ENCODE measurements around the gene GHRHR.

GHRHR gene

DNA sequence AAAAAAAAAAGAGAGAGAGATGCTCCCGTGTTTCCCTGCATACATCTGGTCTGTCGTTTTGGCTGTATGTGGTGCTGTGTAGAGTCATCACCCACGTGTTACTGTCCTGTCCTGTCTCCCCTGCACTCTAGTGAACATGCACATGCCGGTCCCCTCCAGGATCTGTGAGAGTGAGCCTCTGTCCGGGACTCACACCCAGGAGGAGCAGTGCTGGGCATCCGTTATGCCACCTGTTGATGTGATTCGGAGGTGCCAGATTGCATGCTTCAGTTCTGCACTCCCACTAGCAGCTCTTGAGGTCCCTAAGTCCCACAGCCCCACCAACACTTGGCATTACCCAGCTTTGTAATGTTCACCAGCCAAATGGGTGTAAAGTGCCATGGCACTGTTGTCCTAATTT, 16.4 kb downstream of the GHRHR start:
- intact Hi-C loops (cut with DNase I): no loop called here
- no peak for DNase-seq

DNA sequence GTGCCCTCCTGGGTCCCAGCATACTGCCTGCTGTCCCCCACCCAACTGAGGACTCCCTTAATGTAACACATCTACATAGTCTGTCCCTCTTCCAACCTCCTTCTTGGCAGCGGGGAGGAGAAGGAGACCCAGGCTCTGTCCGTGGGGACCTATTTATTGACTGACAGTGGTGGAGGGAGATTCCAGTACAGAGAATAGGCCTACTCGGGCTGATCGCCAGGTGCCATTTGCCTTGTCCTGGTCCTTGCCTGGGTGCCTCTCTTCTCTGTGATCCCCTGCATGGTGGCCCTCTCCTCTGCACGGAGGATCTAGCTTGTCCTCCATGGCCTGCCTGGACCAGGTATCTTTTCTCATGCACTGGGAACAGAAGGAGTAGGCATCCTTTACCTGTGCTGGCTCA, 17.0 kb downstream of the GHRHR start:
- intact Hi-C loops (cut with DNase I): no loop called here
- peak in 1 of 10 donors; percentile 0 for DNase-seq

DNA sequence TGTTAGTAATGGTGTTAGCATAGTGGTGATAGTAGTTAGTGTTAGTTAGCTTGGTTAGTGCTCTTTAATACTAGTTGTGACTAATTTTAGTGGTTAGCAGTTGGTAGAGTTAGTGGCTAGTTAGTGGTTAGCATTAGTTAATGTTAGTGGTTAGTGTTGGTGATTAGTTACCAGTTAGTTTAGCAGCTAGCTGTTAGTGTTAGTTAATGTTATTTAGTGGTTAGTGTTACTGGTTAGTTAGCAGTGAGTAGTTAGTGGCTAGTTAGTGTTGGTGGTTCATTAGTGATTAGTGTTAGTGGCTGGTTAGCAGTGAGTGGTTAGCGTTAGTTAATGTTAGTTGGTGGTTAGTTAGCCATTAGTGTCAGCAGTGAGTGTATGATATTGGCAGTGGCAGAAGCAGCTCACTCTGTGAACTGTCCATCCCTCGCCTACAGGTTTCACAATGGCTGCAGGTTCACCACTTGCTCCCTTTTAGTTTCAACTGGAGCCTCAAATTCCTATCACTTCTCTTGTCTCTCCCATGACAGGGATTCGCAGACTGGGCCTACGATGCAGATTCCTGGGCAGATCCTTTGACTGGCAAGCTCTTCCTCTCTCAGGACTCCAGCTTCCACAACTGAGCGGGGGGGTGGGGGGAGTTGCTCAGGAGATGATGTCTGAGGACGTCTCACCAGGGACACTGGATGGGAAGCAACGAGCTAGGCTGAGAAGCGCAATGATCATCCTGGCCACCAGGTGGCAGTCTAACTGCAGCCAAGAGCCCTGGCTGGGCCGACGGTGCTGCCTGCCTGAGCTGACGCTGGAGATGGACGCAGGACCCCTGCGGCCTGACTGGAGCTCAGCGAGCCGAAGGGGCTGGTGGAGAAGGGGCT, 19.5 kb downstream of the GHRHR start:
- peak; percentile 77 to 98 (median 91) for DNase-seq
- intact Hi-C loops (cut with DNase I): loop anchor here (1.0 kb wide), 1 partner anchor 139 kb away; no protein-coding TSS in a partner anchor

DNA sequence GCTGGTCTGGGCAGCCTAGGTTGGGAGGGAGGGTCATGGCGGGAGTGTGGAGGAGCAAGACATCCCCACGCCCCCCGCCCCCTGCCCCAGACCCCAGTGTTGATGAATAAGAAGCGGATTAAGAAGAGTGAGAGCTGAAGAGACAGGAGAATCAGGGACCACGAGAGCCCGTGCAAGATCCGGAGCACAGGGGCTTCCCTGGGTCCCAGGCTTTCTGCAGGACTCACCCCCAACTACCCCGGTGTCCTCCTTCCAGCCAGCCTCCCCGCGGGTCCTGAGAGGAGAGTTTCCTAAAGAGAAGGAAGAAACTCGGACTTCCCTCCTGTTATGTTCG, 20.1 kb downstream of the GHRHR start:
- intact Hi-C loops (cut with DNase I): loop anchor here (1.0 kb wide), 1 partner anchor 138 kb away; no protein-coding TSS in a partner anchor
- peak in 1 of 10 donors; percentile 70 for DNase-seq

DNA sequence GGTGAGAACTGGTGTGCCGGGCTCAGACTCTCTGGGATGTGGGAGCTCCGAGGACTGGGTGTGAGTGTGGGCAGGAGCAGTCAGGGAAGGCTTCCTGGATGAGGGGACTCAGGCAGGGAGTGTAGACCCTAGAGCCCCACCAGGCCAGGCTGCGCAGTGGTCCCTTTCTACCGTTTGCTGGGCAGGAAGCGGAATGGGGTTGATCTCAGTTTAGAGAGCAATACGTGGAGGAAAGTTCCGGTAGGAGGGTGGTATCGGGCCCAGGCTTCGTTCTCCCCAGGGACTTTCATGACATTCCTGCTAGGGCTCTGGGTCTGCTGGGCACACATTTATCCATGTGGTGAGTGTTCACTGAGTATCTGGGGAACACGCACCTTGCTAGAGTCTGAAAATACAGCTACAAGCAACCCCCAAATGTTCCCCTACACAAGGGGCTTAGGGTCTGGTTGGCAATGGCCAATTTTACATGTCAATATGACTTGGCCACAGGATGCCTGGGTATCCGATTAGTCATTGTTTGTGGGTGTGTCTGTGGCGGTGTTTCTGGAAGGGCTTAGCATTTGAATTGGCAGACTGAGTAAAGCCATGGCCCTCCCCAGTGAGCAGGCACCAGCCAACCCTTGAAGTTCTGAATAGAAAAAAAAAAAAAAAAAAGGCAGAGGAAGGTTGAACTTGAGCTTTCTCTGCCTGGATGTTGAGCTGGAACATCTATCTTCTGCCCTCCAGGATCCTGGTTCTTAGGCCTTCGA, 20.8 kb downstream of the GHRHR start:
- DNase-seq: peak in 1 of 10 donors; percentile 45
- intact Hi-C loops (cut with DNase I): no loop called here

DNA sequence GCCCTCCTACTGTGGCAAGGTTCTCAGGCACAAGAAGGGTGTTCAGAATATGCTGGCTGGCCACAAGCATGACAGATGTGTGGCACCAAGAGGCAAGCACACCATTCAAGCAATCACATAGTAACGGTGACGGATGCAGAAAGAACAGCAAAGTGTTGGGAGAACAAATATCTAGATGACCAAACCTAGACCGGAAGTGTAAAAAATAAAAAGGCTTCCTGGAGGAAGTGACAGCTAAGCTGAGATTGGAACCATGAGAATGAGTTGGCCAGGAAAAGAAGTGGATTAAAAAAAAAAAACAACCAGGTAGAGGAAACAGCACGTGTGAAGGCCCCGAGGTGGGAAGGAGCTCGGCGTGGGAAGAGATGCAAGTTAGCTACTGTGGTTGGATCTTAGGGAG, 22.0 kb downstream of the GHRHR start:
- DNase-seq: peak in 1 of 10 donors; percentile 63
- intact Hi-C loops (cut with DNase I): no loop called here

DNA sequence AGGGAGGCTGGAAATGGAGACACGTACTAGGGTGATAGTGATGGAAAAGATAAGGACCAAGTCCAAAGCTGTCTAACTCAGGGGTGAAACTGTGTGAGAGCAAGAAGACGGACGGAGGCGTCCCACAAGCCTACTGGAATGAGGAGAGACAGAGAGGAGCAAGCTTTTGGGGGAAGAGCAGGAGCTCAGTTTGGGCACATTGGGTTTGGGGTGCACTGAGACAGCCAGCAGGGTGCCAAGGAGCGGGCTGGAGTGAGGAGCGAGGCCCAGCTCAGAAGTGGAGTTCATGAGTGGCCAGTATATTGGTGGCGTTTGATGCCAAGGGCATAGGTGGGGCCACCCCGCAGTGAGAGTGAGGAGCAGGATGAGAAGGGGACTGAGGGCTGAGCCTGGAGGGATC, 22.6 kb downstream of the GHRHR start:
- DNase-seq: peak in 1 of 10 donors; percentile 66
- intact Hi-C loops (cut with DNase I): no loop called here

DNA sequence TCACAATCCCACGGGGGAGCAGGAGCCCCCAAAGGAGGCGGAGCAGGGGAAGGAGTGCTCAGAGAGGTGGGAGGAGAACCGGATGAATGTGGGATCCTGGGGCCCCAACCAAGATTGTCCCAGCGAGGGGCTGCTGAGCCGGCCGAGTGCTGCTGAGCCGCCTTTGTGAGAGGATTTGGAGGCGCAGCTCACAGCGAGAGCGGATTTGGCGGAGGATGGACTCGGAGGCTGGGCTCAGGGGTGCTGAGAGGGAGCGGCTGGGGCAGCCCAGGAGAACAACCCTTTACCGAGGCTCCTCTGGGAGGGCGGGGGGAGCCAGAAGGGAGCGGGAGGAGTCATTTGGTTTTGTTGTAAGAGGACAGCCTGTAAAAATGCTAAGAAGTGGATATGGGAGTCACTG, 23.0 kb downstream of the GHRHR start:
- peak in 1 of 10 donors; percentile 54 for DNase-seq
- intact Hi-C loops (cut with DNase I): no loop called here

DNA sequence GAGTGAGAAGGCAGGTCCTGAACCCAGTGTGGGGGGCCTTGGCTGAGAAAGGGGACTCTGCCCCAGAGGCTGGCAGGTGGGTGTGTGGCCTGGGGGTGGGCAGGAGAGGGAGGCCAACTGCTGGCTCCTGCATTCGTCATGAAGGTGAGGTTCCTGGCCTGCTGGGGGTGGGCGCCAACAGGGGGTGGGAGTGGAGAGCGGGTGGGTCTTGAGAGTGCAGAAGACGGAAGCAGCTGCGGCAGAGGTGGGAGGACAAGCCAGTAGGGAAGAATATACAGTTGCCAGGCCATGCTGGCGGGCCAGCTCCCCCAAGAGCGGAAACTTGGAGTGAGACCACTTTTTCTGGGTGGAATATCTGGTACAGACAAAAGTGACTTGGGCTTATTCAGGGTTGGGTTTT, 23.4 kb downstream of the GHRHR start:
- intact Hi-C loops (cut with DNase I): no loop called here

DNA sequence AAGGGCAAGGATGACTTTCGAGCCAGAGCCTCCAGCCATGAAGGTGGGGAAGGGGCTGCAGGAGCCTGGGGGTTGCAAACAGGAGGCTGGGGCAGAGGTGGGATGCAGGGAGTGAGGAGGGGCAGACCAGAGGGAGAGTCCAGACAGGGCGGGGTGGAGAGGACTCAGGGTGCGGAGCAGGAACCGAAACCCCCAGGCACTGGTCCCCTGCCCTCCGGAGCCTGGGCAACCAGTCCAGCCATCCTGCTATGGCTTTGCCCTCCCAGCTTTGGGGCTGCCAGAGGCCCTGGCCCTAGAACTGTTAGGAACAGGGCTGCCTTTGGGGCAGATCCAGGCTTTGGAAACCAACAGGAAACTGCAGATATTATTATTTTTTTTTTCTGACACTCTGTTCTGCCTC, 24.2 kb downstream of the GHRHR start:
- intact Hi-C loops (cut with DNase I): no loop called here
- DNase-seq: no peak

More for the DNA sequence above, 23.4 kb downstream of the GHRHR start:
- peak in 1 of 10 donors; percentile 76 for DNase-seq

DNA sequence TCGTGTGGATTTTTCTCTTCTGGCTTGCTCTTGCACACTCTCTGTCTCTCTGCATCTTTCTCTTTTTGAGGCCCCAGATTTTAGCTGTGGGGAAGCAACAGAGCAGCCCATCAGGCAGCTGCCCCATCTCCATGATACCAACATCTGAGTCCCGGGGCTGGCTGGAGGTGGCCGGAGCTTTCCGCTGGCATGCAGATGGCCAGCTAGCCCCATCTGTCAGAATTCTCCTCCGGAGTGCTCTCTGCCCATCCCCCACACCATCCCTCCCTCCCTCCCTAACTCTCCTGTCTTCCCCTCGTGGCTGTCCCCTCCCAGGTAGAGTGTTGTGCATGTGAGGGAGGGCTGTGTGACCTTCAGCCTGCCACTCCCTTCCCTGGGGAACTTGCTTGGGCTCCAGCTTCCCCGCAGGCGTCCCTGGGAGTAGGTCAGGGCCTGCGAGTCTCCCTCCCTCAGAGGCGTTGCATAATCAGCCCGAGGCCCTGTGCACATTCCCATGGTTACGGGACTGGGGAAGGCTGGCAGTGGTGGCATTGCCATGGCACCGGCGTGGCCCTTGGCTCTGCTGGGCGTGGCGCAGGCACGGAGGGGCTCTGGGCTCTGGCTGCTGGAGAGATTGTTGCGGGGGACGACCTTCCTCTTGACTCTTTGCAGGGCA, 24.7 kb downstream of the GHRHR start:
- intact Hi-C loops (cut with DNase I): no loop called here
- peak in 9 of 10 donors; percentile 44 to 95 (median 70) for DNase-seq

DNA sequence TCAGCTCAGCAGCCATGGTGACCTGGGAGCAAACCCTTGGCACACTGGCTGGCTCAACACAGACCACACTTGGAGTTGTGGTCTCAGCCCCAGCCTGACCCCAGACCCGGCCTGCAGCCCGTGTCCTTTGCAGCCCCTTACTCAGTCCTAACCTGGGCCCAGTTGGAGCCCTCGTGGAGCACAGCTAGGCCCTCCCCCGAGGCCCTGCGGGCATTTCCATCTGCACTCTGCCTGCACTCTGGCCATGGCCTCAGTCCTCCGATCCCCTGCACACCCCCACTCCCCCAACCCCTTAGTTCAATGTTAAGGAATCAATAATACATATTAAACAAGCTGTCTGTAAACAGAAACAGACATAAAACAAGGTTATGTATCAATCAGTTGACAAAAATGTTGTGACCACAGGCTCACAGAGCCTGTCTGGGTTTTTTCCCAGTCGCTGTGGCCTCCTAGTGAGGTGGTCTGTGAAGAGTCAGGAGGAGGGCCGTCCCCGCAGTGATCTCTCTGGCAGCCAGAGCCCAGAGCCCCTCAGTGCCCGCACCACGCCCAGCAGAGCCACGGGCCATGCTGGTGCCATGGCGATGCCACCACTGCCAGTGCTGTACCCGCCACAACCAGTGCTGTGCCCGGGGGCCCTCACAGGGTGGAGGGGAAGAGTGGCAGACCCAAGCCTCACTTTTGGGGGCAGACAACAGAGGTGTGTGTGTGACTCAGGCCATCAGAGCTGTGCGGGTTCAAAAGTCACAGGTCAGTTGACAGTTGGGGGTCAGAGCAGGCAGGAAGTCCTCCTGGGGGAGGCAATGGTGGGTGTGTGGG, 25.5 kb downstream of the GHRHR start:
- intact Hi-C loops (cut with DNase I): no loop called here
- peak in 1 of 10 donors; percentile 73 for DNase-seq

DNA sequence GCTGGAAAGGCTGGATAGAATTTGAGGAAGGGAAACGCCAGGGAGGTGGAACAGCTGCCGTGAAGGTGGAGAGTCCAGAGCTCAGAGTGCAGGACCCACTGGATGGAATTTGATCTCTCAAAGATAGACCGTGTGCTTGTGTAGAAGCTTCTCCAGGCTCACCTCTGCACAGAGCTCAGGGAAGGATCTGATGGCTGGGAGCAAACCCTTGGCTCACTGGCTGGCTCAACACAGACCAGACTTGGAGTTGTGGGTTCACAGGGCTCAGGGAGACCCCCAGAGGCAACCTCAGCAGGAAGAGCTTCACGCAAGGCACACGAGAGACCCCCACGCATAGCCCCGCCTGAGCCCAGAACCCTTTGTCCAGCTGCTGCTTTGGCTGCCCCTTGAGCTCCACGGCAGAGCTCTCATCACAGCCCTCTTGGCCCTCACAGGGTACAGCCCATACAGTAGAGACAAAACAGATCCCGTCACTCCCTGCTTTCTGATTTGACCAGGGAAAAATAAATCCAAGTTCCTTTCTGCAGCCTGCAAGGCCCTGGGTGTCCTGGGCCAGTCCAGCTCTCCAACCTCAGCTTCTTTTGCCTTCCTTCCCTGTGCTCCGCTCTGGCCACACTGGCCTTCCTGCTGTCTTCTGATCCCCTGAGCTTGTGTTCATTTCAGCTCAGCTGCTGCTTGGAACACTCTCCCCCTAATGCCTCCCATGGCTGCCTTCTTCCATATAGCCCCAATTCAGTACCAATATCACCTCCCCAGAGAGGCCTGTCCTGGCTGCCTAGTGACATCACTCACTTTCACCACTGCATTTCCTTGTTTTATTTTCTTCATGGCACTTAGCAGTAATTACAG, 26.3 kb downstream of the GHRHR start:
- peak in 1 of 10 donors; percentile 34 for DNase-seq
- intact Hi-C loops (cut with DNase I): no loop called here

DNA sequence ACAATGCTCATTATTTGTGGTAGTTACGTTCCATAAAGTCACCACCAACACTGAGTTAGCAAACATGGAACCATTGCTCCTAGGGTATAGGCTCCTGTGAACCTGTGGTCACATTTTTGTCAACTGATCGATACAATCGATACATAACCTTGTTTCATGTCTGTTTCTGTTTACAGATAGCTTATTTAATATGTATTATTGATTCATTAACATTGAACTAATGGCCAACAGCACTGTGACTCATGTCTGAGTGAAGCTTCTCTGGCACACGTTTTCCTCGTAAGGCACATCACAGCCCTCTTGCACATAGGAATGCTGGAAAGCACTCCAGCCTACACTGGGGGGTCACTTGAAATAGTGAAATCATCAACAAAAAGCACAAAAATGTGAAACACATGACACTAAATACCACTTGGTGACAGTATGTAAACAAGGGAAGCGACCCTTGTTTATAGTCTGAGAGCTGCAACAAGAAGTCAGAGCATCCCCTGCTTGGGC, 27.0 kb downstream of the GHRHR start:
- intact Hi-C loops (cut with DNase I): no loop called here
- no peak for DNase-seq

DNA sequence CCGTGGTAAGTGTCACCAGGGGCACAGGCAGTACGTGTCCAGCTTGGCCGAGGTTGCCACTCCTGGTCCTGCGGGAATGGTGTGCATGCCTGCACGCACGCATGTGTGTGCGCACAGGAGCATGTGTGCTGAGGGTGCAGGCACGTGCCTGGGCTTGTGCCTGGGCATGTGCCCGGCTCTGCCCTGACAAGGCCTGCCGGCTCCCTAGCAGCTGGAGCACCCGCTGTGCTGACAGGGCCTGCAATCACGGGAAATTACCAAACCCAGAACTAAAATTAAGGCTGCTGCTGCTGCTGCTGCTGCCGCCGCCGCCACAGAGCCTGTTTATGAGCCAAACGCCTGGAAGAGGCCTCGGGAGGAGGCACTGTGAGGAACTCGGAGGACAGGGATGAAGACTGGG, 28.7 kb downstream of the GHRHR start:
- peak in 8 of 10 donors; percentile 23 to 93 (median 49) for DNase-seq
- intact Hi-C loops (cut with DNase I): no loop called here

DNA sequence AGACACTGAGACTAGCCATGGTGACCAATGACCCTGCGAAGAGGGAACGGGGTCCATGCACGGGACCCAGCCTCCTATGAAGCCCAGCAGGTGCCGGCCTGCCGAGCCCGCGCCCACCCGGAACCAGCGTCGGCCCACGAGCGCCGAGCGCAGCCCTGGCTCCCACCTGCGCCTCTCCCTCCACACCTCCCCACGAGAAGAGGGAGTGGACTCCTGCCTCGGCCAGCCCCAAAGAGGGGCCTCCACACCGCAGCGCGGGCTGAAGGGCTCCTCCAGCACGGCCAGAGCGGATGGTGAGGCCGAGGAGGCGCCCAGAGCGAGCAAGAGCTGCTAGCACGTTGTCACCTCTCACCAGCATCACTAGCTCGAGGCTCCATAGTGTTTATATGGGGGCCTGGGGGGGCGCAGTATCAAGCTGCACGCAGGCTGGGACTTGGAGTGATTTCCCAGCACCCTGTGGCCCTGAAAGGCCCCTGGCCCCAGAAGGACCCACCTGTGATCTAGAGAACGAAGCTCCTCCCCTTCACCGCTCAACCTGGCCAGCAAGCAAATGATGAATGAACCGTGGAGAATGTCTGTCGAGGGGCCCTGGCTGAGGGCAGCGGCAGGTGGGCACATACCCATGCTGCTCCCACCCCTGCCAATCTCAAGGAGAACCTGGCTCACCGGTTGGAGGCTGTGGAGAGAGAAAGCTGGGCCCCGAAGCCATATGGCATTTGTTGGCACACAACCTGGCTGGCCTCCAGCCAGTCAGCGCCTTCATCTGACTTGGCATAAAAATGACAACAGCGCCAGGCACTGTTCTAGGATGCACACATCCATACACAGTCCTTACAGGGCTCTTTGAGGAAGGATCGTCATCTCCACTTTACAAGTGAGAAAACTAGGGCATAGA, 30.7 kb downstream of the GHRHR start:
- peak in 2 of 10 donors; percentile 77 to 78 for DNase-seq
- intact Hi-C loops (cut with DNase I): no loop called here

DNA sequence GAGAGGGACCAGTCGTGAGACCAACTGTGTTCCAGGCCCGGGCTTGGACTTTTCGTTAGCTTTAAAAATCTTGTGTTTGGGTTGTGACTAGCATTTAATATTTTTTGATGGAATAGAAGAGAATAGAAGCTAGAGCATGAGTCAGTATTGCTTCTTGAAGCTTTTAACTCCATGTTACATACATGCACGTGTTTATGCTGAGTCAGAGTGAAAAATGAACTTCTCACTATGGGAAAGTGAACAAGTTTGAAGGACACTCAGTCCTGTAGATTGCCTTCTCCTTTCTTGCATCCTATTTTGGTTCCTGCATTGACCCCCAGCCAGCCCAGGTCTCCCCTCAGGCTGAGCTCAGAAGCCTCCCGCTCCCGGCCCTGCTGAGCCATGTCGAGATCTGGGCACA, 31.8 kb downstream of the GHRHR start:
- DNase-seq: no peak

DNA sequence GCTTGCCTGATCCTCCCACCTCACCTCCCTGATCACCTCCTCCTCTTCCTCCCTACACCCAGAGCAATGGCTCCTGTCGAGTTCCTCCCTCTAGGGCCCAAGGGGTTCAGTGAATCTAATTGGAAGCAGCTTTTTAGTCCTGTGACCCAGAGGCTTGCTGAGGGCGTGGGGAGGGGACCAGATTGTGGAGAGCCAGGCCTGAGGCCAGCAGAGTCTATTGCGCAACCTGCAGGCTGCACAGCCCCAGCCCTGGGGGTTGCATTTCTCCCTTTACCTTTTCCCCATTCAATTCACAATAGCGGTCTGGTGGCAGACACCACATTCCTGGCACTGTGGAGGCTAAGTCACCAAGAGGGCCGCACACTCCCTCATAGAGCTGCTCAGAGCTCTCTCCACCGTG, 32.5 kb downstream of the GHRHR start:
- DNase-seq: peak in 2 of 10 donors; percentile 56 to 63
- intact Hi-C loops (cut with DNase I): no loop called here

More for the DNA sequence above, 31.8 kb downstream of the GHRHR start:
- intact Hi-C loops (cut with DNase I): no loop called here
